GM23338 (cell line): ENCODE measurements around the gene OR1J2. TPM values are rescaled to one million over a fixed set of nuclear protein-coding genes. Genes with fewer than 3 reads are reported as not detected.

Experiments
- ATAC-seq: fragments of 200-7000 bp; cut with Tn5 transposase; 3 replicates; pipeline ENCODE4 v1.9.1; 2020
- DNase-seq: peaks from one replicate; pipeline ENCODE4 v3.0.0-alpha.2; 2015; ENCODE audit warnings: low spot score
- H2AFZ ChIP-seq: fragments of 200-600 bp; sonication (generic); 2 replicates; pipeline ENCODE4 v1.8.0; 2016; ENCODE audit warnings: antibody characterized with exemption, mild to moderate bottlenecking, moderate library complexity
- H3F3A ChIP-seq: fragments of 200-600 bp; sonication (generic); replicated peaks from 2 replicates; pipeline ENCODE4 v1.8.0; 2017; ENCODE audit warnings: antibody characterized with exemption, mixed run types, low read depth
- H3K27ac ChIP-seq: fragments of 200-600 bp; sonication (generic); 2 replicates; pipeline ENCODE4 v1.6.1; 2016; ENCODE audit warnings: low read depth
- H3K27me3 ChIP-seq: fragments of 200-600 bp; sonication (generic); 2 replicates; pipeline ENCODE4 v1.8.0; 2016; ENCODE audit warnings: mild to moderate bottlenecking, mixed run types, moderate library complexity; ENCODE audit not compliant: insufficient read depth
- H3K36me3 ChIP-seq: fragments of 200-600 bp; sonication (generic); 2 replicates; pipeline ENCODE4 v1.8.0; 2016; ENCODE audit warnings: mild to moderate bottlenecking; ENCODE audit not compliant: insufficient read depth
- H3K4me1 ChIP-seq: fragments of 200-600 bp; sonication (generic); 2 replicates; pipeline ENCODE4 v1.8.0; 2016; ENCODE audit warnings: mild to moderate bottlenecking, moderate library complexity; ENCODE audit not compliant: insufficient read depth
- H3K4me2 ChIP-seq: fragments of 200-600 bp; sonication (generic); 2 replicates; pipeline ENCODE4 v1.7.1; 2017; ENCODE audit warnings: mixed run types
- H3K4me3 ChIP-seq: fragments of 200-600 bp; sonication (generic); 2 replicates; pipeline ENCODE4 v1.6.1; 2016; ENCODE audit warnings: mixed run types
- H3K79me2 ChIP-seq: fragments of 200-600 bp; sonication (generic); replicated peaks from 2 replicates; pipeline ENCODE4 v1.8.0; 2017; ENCODE audit warnings: mild to moderate bottlenecking; ENCODE audit not compliant: insufficient read depth
- H3K9me2 ChIP-seq: fragments of 200-600 bp; sonication (generic); 2 replicates; pipeline ENCODE4 v1.8.0; 2017; ENCODE audit not compliant: insufficient read depth
- H4K20me1 ChIP-seq: fragments of 200-600 bp; sonication (generic); replicated peaks from 2 replicates; pipeline ENCODE4 v1.8.0; 2017; ENCODE audit warnings: mild to moderate bottlenecking; ENCODE audit not compliant: insufficient read depth
- H3K27ac Mint-ChIP-seq: 2 replicates; pipeline ENCODE4 v1.8.0; 2020; ENCODE audit warnings: inconsistent platforms, mild to moderate bottlenecking, moderate library complexity, mixed read lengths
- H3K27me3 Mint-ChIP-seq: 3 replicates; pipeline ENCODE4 v1.8.0; 2022; ENCODE audit warnings: low read depth, mild to moderate bottlenecking, moderate library complexity, mixed read lengths, inconsistent platforms; ENCODE audit not compliant: insufficient read depth, poor library complexity
- H3K36me3 Mint-ChIP-seq: 3 replicates; pipeline ENCODE4 v1.8.0; 2021; ENCODE audit warnings: low read depth, mild to moderate bottlenecking, inconsistent platforms, moderate library complexity, mixed read lengths
- H3K4me1 Mint-ChIP-seq: 3 replicates; pipeline ENCODE4 v1.8.0; 2020; ENCODE audit warnings: mild to moderate bottlenecking, inconsistent platforms, mixed read lengths
- H3K4me3 Mint-ChIP-seq: 3 replicates; pipeline ENCODE4 v1.8.0; 2021; ENCODE audit warnings: moderate library complexity, mild to moderate bottlenecking, inconsistent platforms, mixed read lengths
- H3K9me3 Mint-ChIP-seq: 3 replicates; pipeline ENCODE4 v1.8.0; 2020; ENCODE audit warnings: moderate library complexity, mild to moderate bottlenecking, inconsistent platforms, mixed read lengths
- CREB1 ChIP-seq: fragments of 250-450 bp; sonication (Bioruptor Pico); IDR thresholded peaks from 2 replicates; pipeline ENCODE4 v1.5.0; 2020; ENCODE audit warnings: low read depth, mild to moderate bottlenecking, moderate library complexity
- EZH2 ChIP-seq: fragments of 200-600 bp; sonication (generic); IDR thresholded peaks from one replicate; pipeline ENCODE4 v1.8.0; 2017; ENCODE audit warnings: antibody characterized with exemption, mild to moderate bottlenecking, low read depth; ENCODE audit not compliant: unreplicated experiment
- EZH2phosphoT487 ChIP-seq: fragments of 200-600 bp; sonication (generic); IDR thresholded peaks from one replicate; pipeline ENCODE4 v1.8.1; 2018; ENCODE audit warnings: antibody characterized with exemption; ENCODE audit not compliant: unreplicated experiment
- JUNB ChIP-seq: IDR thresholded peaks from one replicate; pipeline ENCODE4 v1.6.1; 2016; ENCODE audit warnings: antibody characterized with exemption; ENCODE audit not compliant: unreplicated experiment
- NANOG ChIP-seq: IDR thresholded peaks from 2 replicates; pipeline ENCODE4 v1.6.1; 2016; ENCODE audit warnings: antibody characterized with exemption, borderline replicate concordance
- POLR2AphosphoS5 ChIP-seq: IDR thresholded peaks from 2 replicates; pipeline ENCODE4 v1.6.1; 2016; ENCODE audit warnings: antibody characterized with exemption, low read depth
- STAT1 ChIP-seq: IDR thresholded peaks from one replicate; pipeline ENCODE4 v1.6.1; 2016; ENCODE audit warnings: antibody characterized with exemption; ENCODE audit not compliant: unreplicated experiment
- ZNF114 ChIP-seq: fragments of 250-450 bp; sonication (Bioruptor Pico); IDR thresholded peaks from 2 replicates; pipeline ENCODE4 v1.5.0; 2020; ENCODE audit warnings: mild to moderate bottlenecking, moderate library complexity
- ZNF331 ChIP-seq: fragments of 250-450 bp; sonication (Bioruptor Pico); IDR thresholded peaks from 2 replicates; pipeline ENCODE4 v1.5.0; 2020; ENCODE audit warnings: low read depth, mild to moderate bottlenecking, moderate library complexity
- ZNF462 ChIP-seq: fragments of 250-450 bp; sonication (Bioruptor Pico); IDR thresholded peaks from 2 replicates; pipeline ENCODE4 v1.5.0; 2020; ENCODE audit warnings: mild to moderate bottlenecking, moderate library complexity
- polyA plus RNA-seq: library from polyadenylated mRNA; unstranded; fragments of >200 nt; fragmentation: Nextera tagmentation; extraction: Ambion mirVana; gene quantifications from 2 replicates; pipeline ENCODE4 v1.2.1, GENCODE V29; 2016
- total RNA-seq: library from RNA; depleted of rRNA; stranded (reverse); fragments of >200 nt; shearing (Covaris generic); gene quantifications from 2 replicates; pipeline ENCODE4 v1.2.3, GENCODE V29; 2014

The OR1J2 gene
- total and polyA plus RNA-seq, 2 experiments from 2014 or later: not detected

- H3K9me2 ChIP-seq: no peaks in the 10 kb centered on the region
- no peaks in the 10 kb centered on the region for H3K36me3 ChIP-seq
- no peak overlapping the region for H2AFZ ChIP-seq
- no peak overlapping the region for H3K4me3 ChIP-seq
- H3K27ac ChIP-seq: no peak overlapping the region
- Mint-ChIP-seq H3K4me1 (no peaks in the 10 kb centered on the region), H3K9me3 (peaks cover 94% of the 10 kb centered on the region), H3K27ac (no peak overlapping the region), H3K27me3 (peaks cover 4% of the 10 kb centered on the region), H3K4me3 (no peak overlapping the region), H3K36me3 (no peaks in the 10 kb centered on the region; the same call in 2 of the 3 replicates)
- no peaks in the 10 kb centered on the region for H4K20me1 ChIP-seq
- TF ChIP-seq NANOG (no peak), ZNF462 (CRISPR knock-in tag) (no peak), STAT1 (no peak), EZH2 (no peak), JUNB (no peak), ZNF331 (CRISPR knock-in tag) (no peak), EZH2phosphoT487 (no peak), ZNF114 (no peak), CREB1 (CRISPR knock-in tag) (no peak), POLR2AphosphoS5 (no peak)
- H3K4me2 ChIP-seq: no peak overlapping the region
- DNase-seq (no peak), ATAC-seq (no peak)
- H3K4me1 ChIP-seq: no peaks in the 10 kb centered on the region
- no peaks in the 10 kb centered on the region for H3F3A ChIP-seq
- H3K27me3 ChIP-seq: no peaks in the 10 kb centered on the region
- H3K79me2 ChIP-seq: no peaks in the 10 kb centered on the region
These were observed 36.0 kb upstream of the OR1J2 start for GRCh38 chr9:122474561-122474960.
